ENCODE data around the gene HOMER2. TPM values are rescaled to one million over a fixed set of nuclear protein-coding genes. Genes with fewer than 3 reads are reported as not detected.
"Not testable (repeated sequence)": the region's sequence is repeated elsewhere in the genome, so short reads cannot be mapped to it uniquely, and the experiment has no call there.

The HOMER2 gene
- total RNA-seq = 18.2 TPM

- intact Hi-C loops (cut with DNase I) = no loop called here
- no peak for DNase-seq (ENCODE audit: extremely low spot score in 2 of 2)
- Histone ChIP-seq H3K36me3 (no peaks in the 10 kb centered on the region), H3K27me3 (no peaks in the 10 kb centered on the region), H3K9me3 (no peaks in the 10 kb centered on the region), H3K27ac (no peak within 1 kb of the TSS), H3K4me1 (peaks cover 14% of the 10 kb centered on the region), H3K4me3 (peak within 1 kb of the TSS; percentile 47 to 51)
- no peak for TF ChIP-seq POLR2AphosphoS5 (IDR thresholded peaks at IDR 0.05; ENCODE audit: insufficient read depth in 1 of 2, low read depth in 1 of 2)
- no peak for TF ChIP-seq POLR2A (IDR thresholded peaks at IDR 0.05)
- TF ChIP-seq CTCF (IDR thresholded peaks at IDR 0.05) = no peak
Observed at GRCh38 chr15:82952158-82953081, at the start of gene HOMER2. HOMER2 (minus strand) TSS chr15:82952720; CDS start chr15:82952535, 185 bp downstream.

- H3K4me1 ChIP-seq; H3K4me3 ChIP-seq; H3K27ac ChIP-seq; H3K27me3 ChIP-seq; intact Hi-C loops (cut with DNase I); H3K9me3 ChIP-seq; DNase-seq (ENCODE audit: extremely low spot score in 2 of 2): not testable (repeated sequence)
- H3K36me3 ChIP-seq = peaks cover 0 to 11% of the 10 kb centered on the region in 2 donors
Observed at GRCh38 chr15:83000672-83001031, 48.1 kb upstream of the HOMER2 start.

GRCh38 chr15:82999905-83000671 lies 47.6 kb upstream of the HOMER2 start:
- no peaks in the 10 kb centered on the region for H3K27me3 ChIP-seq
- TF ChIP-seq CTCF (IDR thresholded peaks at IDR 0.05) = peak in 1 of 3 experiments; percentile 20
- TF ChIP-seq POLR2AphosphoS5 (IDR thresholded peaks at IDR 0.05; ENCODE audit: insufficient read depth in 1 of 2, low read depth in 1 of 2) = peak in 1 of 2 donors; percentile 36
- TF ChIP-seq POLR2A (IDR thresholded peaks at IDR 0.05) = no peak
- no peaks in the 10 kb centered on the region for H3K9me3 ChIP-seq
- no peak for DNase-seq (ENCODE audit: extremely low spot score in 2 of 2)
- intact Hi-C loops (cut with DNase I) = no loop called here
- H3K27ac ChIP-seq = no peak overlapping the region
- H3K4me3 ChIP-seq = no peak overlapping the region
- H3K4me1 ChIP-seq = peaks cover 7% of the 10 kb centered on the region
- peaks cover 0 to 6% of the 10 kb centered on the region in 2 donors for H3K36me3 ChIP-seq

GRCh38 chr15:82999426-82999825 lies 46.9 kb upstream of the HOMER2 start:
- no peak overlapping the region for H3K4me3 ChIP-seq
- peaks cover 7% of the 10 kb centered on the region for H3K4me1 ChIP-seq
- H3K9me3 ChIP-seq = no peaks in the 10 kb centered on the region
- H3K27ac ChIP-seq = no peak overlapping the region
- H3K27me3 ChIP-seq = no peaks in the 10 kb centered on the region
- no peaks in the 10 kb centered on the region for H3K36me3 ChIP-seq
- TF ChIP-seq CTCF (IDR thresholded peaks at IDR 0.05) = no peak
- TF ChIP-seq POLR2AphosphoS5 (IDR thresholded peaks at IDR 0.05; ENCODE audit: insufficient read depth in 1 of 2, low read depth in 1 of 2) = no peak
- no peak for TF ChIP-seq POLR2A (IDR thresholded peaks at IDR 0.05)
- DNase-seq (ENCODE audit: extremely low spot score in 2 of 2) = no peak
- intact Hi-C loops (cut with DNase I) = no loop called here

GRCh38 chr15:82995938-82996337 lies 43.4 kb upstream of the HOMER2 start:
- no peak overlapping the region for H3K4me3 ChIP-seq
- no peak overlapping the region for H3K27ac ChIP-seq
- peak in 1 of 2 donors; percentile 11 for DNase-seq (ENCODE audit: extremely low spot score in 2 of 2)
- H3K4me1 ChIP-seq = peaks cover 7% of the 10 kb centered on the region
- H3K9me3 ChIP-seq = no peaks in the 10 kb centered on the region
- intact Hi-C loops (cut with DNase I) = no loop called here
- no peaks in the 10 kb centered on the region for H3K27me3 ChIP-seq
- no peak for TF ChIP-seq POLR2AphosphoS5 (IDR thresholded peaks at IDR 0.05; ENCODE audit: insufficient read depth in 1 of 2, low read depth in 1 of 2)
- TF ChIP-seq CTCF (IDR thresholded peaks at IDR 0.05) = no peak
- TF ChIP-seq POLR2A (IDR thresholded peaks at IDR 0.05) = no peak
- H3K36me3 ChIP-seq = no peaks in the 10 kb centered on the region

Data from vagina (tissue), 2 donors.